Panc1 (cell line): ENCODE results near the gene METTL15. TPM values are rescaled to one million over a fixed set of nuclear protein-coding genes. Genes with fewer than 3 reads are reported as not detected.

Experiments used
- ATAC-seq: fragments of 200-7000 bp; cut with Tn5 transposase; 2 replicates; pipeline ENCODE4 v1.9.1; 2020; ENCODE audit warnings: mild to moderate bottlenecking, moderate library complexity
- BruUV-seq: library from RNA; stranded (reverse); fragments of 400-500 nt; replicated peaks from 2 replicates; lab custom pipeline; 2021; lab: Mats Ljungman, UMichigan
- CTCF ChIA-PET: fragments of 300-600 bp; sonication (Branson Sonifier 250); formaldehyde crosslinking; loops from one replicate; lab custom pipeline; 2022; ENCODE audit warnings: antibody characterized with exemption; lab: Charles Lee
- POLR2A ChIA-PET: fragments of 300-600 bp; sonication (Branson Sonifier 250); formaldehyde crosslinking; loops from one replicate; lab custom pipeline; 2022; ENCODE audit warnings: antibody characterized with exemption; lab: Charles Lee
- DNase-seq: peaks from one replicate; pipeline ENCODE4 v3.0.0-alpha.2; 2010; ENCODE audit warnings: low read depth, low spot score
- H3K27ac ChIP-seq: 2 replicates; pipeline ENCODE4 v1.5.1; 2011; ENCODE audit warnings: mild to moderate bottlenecking, low read length, inconsistent platforms
- H3K27me3 ChIP-seq: fragments of 200-500 bp; sonication (Bioruptor generic); 2 replicates; pipeline ENCODE4 v1.6.0; 2014; ENCODE audit warnings: low read length, inconsistent platforms; ENCODE audit not compliant: control insufficient read depth, insufficient read depth
- H3K36me3 ChIP-seq: fragments of 200-500 bp; sonication (Bioruptor generic); 2 replicates; pipeline ENCODE4 v1.5.1; 2014; ENCODE audit warnings: inconsistent platforms, mild to moderate bottlenecking, low read length, moderate library complexity; ENCODE audit not compliant: control insufficient read depth, insufficient read depth
- H3K4me1 ChIP-seq: 2 replicates; pipeline ENCODE4 v1.5.1; 2011; ENCODE audit warnings: inconsistent platforms, mild to moderate bottlenecking, low read length, moderate library complexity; ENCODE audit not compliant: control insufficient read depth, insufficient read depth
- H3K4me3 ChIP-seq, 2 experiments: 2 replicates each; pipeline ENCODE4 v1.5.1; 2011 to 2012; ENCODE audit warnings: low read depth in 2 of 2, low read length in 2 of 2, mild to moderate bottlenecking in 2 of 2, inconsistent platforms in 1 of 2, moderate library complexity in 1 of 2
- H3K9me3 ChIP-seq: fragments of 200-500 bp; sonication (Bioruptor generic); 2 replicates; pipeline ENCODE4 v1.5.1; 2014; ENCODE audit warnings: low read depth, mild to moderate bottlenecking, inconsistent platforms, low read length, moderate library complexity; ENCODE audit not compliant: control insufficient read depth, insufficient read depth
- POLR2AphosphoS5 ChIP-seq: IDR thresholded peaks from 2 replicates; pipeline ENCODE4 v1.6.1; 2012; ENCODE audit warnings: mild to moderate bottlenecking, low read depth, low read length, moderate library complexity
- SIN3A ChIP-seq: IDR thresholded peaks from 2 replicates; pipeline ENCODE4 v1.6.1; 2012; ENCODE audit warnings: low read depth, mild to moderate bottlenecking, low read length, moderate library complexity, borderline replicate concordance; ENCODE audit not compliant: insufficient read depth
- TCF7L2 ChIP-seq: IDR thresholded peaks from 2 replicates; pipeline ENCODE4 v1.6.1; 2011; ENCODE audit warnings: mild to moderate bottlenecking, low read depth, low read length, inconsistent platforms
- in situ Hi-C: cut with HindIII; loops from 2 replicates; pipeline ENCODE4 v1.10.0; 2016; ENCODE audit warnings: low sequenced_read_pairs, low pct_unique_long_range_greater_than_20kb
- intact Hi-C: fragments of 100-400 bp; cut with micrococcal nuclease; formaldehyde crosslinking; loops from one replicate; pipeline ENCODE4 v1.10.0; 2022; ENCODE audit not compliant: unreplicated experiment
- total RNA-seq: library from RNA; stranded (reverse); gene quantifications from one replicate; pipeline ENCODE4 v1.2.1, GENCODE V29; 2021; ENCODE audit not compliant: unreplicated experiment
- TF ChIP-seq, protein P1 (sequence below), 2 experiments: IDR thresholded peaks; 2 replicates each; pipeline ENCODE4 v1.6.1; 2011 to 2012; ENCODE audit warnings: low read depth in 2 of 2, control low read depth in 1 of 2, low read length in 1 of 2, mild to moderate bottlenecking in 1 of 2, moderate library complexity in 1 of 2; ENCODE audit not compliant: insufficient read depth in 1 of 2
- TF ChIP-seq, protein P2 (sequence below): fragments of 450-650 bp; IDR thresholded peaks from 2 replicates; pipeline ENCODE4 v1.5.1; 2017; ENCODE audit warnings: mild to moderate bottlenecking

Gene METTL15
- total RNA-seq, 1 experiment from 2014 or later: 11.4 TPM

DNA sequence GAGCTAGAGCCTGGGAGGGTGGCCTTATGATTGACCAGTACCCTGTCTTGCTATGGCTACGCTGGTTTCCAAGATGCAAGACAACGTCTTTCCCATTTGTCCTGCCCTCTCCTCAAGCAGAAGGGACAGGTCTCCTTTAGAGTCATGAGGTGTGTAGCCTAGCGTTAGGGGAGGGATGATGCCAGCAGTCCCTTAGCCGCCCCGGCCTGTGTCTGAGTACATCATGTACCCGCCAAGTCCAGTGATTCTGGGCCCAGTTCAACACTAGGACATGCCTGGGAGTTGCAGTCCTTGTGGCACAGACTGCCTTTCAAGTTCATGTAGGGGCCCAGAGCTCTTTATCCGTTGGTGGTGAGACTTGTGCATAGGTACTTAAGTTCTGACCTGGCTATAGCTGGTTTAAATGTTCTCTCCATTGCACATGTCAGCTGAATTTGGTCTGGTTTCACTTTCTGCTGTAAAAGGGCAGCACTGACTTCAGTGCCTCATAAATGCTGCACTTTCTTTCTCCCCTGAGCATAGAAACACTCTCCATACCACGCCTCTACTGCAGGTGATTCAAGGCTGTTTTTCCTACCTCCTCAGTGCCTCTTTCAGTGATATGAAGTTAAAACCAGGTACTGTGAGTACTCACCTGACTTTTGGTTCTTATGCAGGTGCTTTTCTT is 151.1 kb downstream of the METTL15 start:
- ChIA-PET POLR2A (no interaction called here), CTCF (no interaction called here)
- H3K27ac ChIP-seq: no peak overlapping the region
- ATAC-seq (no peak), DNase-seq (no peak)
- H3K27me3 ChIP-seq: no peaks in the 10 kb centered on the region
- in situ Hi-C loops: no loop called here
- H3K4me3 ChIP-seq: no peak overlapping the region
- TF ChIP-seq POLR2AphosphoS5 (no peak), TCF7L2 (no peak), SIN3A (no peak)
- TF ChIP-seq, protein P1, sequence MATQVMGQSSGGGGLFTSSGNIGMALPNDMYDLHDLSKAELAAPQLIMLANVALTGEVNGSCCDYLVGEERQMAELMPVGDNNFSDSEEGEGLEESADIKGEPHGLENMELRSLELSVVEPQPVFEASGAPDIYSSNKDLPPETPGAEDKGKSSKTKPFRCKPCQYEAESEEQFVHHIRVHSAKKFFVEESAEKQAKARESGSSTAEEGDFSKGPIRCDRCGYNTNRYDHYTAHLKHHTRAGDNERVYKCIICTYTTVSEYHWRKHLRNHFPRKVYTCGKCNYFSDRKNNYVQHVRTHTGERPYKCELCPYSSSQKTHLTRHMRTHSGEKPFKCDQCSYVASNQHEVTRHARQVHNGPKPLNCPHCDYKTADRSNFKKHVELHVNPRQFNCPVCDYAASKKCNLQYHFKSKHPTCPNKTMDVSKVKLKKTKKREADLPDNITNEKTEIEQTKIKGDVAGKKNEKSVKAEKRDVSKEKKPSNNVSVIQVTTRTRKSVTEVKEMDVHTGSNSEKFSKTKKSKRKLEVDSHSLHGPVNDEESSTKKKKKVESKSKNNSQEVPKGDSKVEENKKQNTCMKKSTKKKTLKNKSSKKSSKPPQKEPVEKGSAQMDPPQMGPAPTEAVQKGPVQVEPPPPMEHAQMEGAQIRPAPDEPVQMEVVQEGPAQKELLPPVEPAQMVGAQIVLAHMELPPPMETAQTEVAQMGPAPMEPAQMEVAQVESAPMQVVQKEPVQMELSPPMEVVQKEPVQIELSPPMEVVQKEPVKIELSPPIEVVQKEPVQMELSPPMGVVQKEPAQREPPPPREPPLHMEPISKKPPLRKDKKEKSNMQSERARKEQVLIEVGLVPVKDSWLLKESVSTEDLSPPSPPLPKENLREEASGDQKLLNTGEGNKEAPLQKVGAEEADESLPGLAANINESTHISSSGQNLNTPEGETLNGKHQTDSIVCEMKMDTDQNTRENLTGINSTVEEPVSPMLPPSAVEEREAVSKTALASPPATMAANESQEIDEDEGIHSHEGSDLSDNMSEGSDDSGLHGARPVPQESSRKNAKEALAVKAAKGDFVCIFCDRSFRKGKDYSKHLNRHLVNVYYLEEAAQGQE (IDR thresholded peaks at IDR 0.05; ENCODE audit: insufficient read depth in 1 of 2, low read depth in 2 of 2, low read length in 1 of 2): no peak
- TF ChIP-seq, protein P2, sequence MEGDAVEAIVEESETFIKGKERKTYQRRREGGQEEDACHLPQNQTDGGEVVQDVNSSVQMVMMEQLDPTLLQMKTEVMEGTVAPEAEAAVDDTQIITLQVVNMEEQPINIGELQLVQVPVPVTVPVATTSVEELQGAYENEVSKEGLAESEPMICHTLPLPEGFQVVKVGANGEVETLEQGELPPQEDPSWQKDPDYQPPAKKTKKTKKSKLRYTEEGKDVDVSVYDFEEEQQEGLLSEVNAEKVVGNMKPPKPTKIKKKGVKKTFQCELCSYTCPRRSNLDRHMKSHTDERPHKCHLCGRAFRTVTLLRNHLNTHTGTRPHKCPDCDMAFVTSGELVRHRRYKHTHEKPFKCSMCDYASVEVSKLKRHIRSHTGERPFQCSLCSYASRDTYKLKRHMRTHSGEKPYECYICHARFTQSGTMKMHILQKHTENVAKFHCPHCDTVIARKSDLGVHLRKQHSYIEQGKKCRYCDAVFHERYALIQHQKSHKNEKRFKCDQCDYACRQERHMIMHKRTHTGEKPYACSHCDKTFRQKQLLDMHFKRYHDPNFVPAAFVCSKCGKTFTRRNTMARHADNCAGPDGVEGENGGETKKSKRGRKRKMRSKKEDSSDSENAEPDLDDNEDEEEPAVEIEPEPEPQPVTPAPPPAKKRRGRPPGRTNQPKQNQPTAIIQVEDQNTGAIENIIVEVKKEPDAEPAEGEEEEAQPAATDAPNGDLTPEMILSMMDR: no peak
- no peaks in the 10 kb centered on the region for H3K9me3 ChIP-seq
- intact Hi-C loops: no loop called here
- no peaks in the 10 kb centered on the region for H3K4me1 ChIP-seq
- no TSS peak for BruUV-seq
- H3K36me3 ChIP-seq: no peaks in the 10 kb centered on the region

DNA sequence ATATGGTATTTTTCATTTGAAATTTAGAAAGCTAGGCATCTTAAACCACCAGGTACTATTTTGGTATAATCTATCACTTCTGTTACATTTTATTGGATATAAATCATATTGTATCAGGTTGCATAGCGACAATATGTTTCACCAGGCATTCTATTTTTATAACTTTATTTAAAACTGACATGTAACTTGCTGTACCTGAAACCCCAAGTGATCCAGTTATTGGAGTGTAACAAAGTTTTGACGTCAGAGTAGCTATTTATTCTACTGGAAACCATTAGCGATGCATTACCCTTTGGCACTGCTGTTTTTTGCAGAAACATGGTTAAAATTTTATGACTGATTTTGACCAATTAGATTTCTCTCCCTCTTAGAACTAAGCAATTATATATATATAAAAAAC is 160.7 kb downstream of the METTL15 start:
- Histone ChIP-seq H3K36me3 (no peaks in the 10 kb centered on the region), H3K27me3 (no peaks in the 10 kb centered on the region), H3K9me3 (no peaks in the 10 kb centered on the region), H3K27ac (no peak overlapping the region), H3K4me3 (no peak overlapping the region), H3K4me1 (no peaks in the 10 kb centered on the region)
- intact Hi-C loops: no loop called here
- ATAC-seq (no peak), DNase-seq (no peak)
- BruUV-seq: no TSS peak
- ChIA-PET CTCF (no interaction called here), POLR2A (no interaction called here)
- in situ Hi-C loops: no loop called here
- TF ChIP-seq, protein P1 (IDR thresholded peaks at IDR 0.05; ENCODE audit: insufficient read depth in 1 of 2, low read depth in 2 of 2, low read length in 1 of 2): no peak
- no peak for TF ChIP-seq POLR2AphosphoS5
- TF ChIP-seq TCF7L2: no peak
- TF ChIP-seq SIN3A: no peak
- TF ChIP-seq, protein P2: no peak
